ENCODE data around the gene SRI.

SRI gene

DNA sequence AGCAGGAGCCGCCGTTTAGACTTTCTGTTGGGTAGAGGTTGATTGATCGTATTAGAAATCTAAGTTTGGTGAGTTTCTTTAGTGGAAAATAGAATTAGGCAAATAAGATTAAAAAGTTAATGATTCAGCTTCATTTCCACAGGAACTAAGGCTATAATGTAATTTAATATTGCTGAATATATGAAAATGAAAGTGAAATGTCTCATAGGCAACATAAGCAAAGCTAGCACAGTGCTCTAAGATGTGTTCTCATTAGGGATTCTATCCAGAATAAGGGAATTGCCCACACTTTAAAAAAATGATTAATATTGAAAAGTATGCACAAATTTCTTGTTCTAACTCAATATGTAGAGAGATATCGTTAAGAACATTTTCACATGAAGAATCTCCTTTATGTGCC is 47.0 kb downstream of the SRI start:
- TF ChIP-seq GATA3 (IDR thresholded peaks at IDR 0.05; ENCODE audit: low read depth, low read length) (no peak), GATA2 (IDR thresholded peaks at IDR 0.05; ENCODE audit: low read depth, low read length) (no peak)

DNA sequence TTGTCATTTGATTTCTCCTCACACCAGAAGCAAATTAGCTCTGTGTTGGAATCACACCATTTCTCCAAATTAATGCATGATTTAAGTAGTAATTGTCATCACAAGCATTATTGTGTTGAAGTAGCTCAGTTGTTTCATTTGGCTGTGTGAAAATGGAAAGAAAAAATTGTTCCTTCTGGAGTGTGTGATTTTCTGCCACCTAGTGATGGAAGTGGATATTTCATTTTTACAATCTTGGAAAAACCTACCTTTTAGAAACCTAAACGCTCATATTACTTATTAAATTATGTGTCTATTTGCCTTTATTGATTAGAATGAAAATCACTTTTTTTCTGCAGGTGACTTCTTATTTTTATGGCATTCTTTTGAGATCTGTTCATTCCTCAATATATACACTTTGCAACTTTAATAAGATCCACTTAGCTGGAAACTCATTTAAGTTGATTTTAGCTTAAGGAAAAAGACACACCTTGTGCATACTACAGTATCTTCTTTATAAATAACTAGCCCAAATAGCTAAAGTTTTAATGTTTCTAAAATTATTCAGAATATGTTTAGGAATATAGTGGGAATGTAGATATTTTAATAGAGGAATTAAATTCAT is 50.0 kb downstream of the SRI start:
- TF ChIP-seq GATA2 (IDR thresholded peaks at IDR 0.05; ENCODE audit: low read depth, low read length): no peak
- no peak for TF ChIP-seq GATA3 (IDR thresholded peaks at IDR 0.05; ENCODE audit: low read depth, low read length)

DNA sequence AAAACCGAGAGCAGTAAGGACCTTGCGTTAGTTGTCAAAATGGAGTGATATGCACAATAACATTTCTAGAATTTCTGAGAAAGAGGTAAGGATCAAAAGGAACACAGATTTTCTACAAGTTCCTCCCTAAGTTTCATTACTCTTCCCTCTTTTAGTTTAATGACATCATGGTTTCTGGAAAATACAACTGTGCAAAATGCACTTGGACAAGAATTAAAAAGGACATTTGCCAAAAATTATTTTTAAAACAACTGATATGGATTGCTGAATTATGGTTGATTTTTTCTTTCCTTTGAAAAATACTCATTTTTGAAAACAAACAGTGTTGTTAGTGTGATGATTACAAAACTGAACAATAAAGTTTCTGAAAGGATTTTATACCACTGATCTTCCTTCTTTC is 52.1 kb downstream of the SRI start:
- TF ChIP-seq GATA2 (IDR thresholded peaks at IDR 0.05; ENCODE audit: low read depth, low read length): no peak
- TF ChIP-seq GATA3 (IDR thresholded peaks at IDR 0.05; ENCODE audit: low read depth, low read length): no peak

DNA sequence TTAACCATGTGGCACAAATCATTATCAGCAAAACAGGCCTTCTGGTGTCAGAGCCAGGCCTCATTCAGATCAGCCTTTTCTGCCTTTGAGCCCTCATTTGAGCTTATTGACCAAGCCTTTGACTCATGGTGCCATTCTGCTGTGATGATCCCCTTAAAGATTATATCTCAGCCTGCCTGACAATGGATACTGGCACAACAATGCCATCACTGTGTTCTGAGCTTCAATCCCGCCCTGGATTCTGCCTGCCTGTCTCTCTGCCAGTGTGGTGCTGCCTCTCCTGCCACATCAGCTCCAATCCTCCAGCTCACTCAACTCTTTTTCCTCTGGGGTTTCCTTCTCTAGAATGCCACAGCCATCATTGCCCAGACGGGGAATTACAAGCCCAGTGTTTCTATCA is 52.6 kb downstream of the SRI start:
- no peak; the same call in 1 of the 2 replicates for TF ChIP-seq GATA3 (IDR thresholded peaks at IDR 0.05; ENCODE audit: low read depth, low read length)
- TF ChIP-seq GATA2 (IDR thresholded peaks at IDR 0.05; ENCODE audit: low read depth, low read length): peak; percentile 66; the same call in 1 of the 2 replicates

DNA sequence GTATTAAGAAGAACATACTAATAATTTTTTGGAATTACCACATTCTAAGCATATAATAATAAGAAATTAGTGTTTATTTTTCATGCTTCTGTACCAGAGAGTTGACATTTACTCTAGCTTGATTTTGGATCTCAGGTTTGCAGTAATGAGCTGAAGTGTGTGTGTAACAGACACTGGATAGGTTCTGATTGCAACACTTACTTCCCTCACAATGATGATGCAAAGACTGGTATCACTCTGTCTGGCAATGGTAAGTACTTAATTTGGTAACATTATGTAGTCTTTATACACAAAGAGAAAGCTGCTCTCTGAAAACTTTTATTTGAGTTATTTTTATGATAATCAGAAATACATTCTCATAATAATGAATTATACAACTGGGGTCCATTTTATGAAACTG is 54.1 kb downstream of the SRI start:
- TF ChIP-seq GATA3 (IDR thresholded peaks at IDR 0.05; ENCODE audit: low read depth, low read length) (no peak), GATA2 (IDR thresholded peaks at IDR 0.05; ENCODE audit: low read depth, low read length) (no peak)

DNA sequence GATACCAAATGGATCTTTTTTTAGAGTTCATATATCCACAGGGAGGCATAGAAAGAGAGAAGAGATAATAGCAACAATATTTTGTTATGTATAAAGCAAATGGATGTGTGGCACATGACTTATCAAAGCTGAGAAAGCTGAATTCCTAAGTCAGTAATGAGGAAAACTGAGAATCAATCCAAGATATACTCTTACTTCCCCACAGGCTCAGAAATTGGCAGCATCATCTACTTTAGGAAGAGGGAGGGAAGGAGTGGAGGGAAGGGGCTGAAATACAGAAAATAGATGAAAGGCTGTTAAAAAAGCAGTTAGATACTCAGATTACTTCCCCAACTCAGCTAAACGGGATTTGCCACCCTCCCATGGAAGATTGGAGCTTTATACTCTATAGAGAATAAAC is 63.5 kb downstream of the SRI start:
- TF ChIP-seq GATA3 (IDR thresholded peaks at IDR 0.05; ENCODE audit: low read depth, low read length) (no peak), GATA2 (IDR thresholded peaks at IDR 0.05; ENCODE audit: low read depth, low read length) (no peak)

DNA sequence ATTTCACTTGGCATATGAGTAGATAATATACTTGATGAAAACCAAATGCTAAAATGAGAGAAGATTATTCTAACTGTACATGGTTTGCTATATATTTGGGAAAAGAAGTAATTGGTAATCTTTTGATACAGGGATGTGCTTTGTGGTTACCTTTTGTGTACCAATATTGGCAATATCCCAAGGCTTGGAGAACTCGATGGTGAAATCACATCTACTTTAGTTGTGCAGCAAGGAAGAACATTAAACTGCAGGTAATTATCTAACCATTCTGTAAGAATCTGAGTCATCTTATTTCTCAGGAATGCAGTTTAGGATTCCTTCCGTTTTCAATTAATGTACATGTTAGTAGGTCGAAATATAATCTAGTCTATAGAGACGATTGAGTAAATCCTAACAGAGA is 64.1 kb downstream of the SRI start:
- no peak for TF ChIP-seq GATA3 (IDR thresholded peaks at IDR 0.05; ENCODE audit: low read depth, low read length)
- no peak for TF ChIP-seq GATA2 (IDR thresholded peaks at IDR 0.05; ENCODE audit: low read depth, low read length)
